ENCODE results near the gene LAMA4. TPM values are rescaled to one million over a fixed set of nuclear protein-coding genes. Genes with fewer than 3 reads are reported as not detected.

The LAMA4 gene
- polyA plus RNA-seq, 12 donors: 137 to 245 (median 182) TPM; not detected in 1

DNA sequence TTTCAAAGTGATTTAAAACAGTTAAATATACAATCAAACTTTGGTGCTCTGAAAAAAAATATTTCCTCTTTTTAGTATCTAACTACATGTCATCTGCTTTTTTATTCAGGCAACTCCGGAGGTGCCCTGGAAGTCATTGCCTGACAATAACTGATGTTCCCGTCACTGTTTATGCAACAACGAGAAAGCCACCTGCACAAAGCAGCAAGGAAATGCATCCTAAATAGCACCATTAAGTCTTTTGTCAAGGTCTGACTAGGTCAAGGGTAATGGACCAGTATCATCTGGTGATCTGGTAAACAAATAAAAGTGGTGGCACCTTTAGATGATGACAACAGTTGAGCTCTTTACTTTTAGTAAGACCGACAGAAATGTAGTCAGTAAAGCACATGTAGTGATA, 153.8 kb downstream of the LAMA4 start:
- DNase-seq: no peak

DNA sequence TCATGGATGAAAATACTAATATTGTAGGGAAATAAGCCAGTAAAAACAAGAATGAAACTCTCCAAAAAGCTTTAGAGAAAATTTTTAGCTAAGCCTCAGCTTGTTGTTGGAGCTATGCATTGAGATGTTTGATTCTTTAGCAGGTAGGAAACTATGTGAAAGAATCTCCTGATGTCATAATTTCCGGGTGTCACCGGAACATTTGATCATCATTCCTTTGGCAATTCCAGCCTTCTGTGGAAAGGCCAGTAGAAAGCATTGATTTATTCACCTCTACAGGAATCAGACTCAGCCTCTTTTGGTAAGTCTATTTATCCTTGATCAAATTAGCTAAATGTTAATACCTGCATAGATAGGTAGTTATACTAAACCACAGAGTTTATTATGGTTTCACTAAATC, 157.5 kb downstream of the LAMA4 start:
- no peak for DNase-seq

DNA sequence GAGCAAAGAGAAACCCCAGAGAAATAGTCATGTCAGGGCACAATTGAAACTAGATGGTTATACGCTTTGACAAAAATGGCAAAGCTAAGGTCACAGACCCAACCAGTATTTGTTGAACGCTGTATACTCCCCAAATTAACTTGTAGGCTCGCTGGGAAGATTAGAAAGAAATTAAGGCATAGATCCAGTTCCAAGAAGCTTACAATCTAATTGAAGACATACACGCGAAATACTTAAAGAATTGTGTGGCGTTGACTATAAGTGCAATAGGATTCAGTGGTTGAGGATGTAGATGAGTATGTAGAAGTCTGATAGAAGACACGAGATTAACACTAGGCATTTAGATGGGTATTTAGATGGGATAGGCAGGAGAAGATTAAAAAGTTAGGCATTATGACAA, 166.5 kb downstream of the LAMA4 start:
- no peak for DNase-seq

DNA sequence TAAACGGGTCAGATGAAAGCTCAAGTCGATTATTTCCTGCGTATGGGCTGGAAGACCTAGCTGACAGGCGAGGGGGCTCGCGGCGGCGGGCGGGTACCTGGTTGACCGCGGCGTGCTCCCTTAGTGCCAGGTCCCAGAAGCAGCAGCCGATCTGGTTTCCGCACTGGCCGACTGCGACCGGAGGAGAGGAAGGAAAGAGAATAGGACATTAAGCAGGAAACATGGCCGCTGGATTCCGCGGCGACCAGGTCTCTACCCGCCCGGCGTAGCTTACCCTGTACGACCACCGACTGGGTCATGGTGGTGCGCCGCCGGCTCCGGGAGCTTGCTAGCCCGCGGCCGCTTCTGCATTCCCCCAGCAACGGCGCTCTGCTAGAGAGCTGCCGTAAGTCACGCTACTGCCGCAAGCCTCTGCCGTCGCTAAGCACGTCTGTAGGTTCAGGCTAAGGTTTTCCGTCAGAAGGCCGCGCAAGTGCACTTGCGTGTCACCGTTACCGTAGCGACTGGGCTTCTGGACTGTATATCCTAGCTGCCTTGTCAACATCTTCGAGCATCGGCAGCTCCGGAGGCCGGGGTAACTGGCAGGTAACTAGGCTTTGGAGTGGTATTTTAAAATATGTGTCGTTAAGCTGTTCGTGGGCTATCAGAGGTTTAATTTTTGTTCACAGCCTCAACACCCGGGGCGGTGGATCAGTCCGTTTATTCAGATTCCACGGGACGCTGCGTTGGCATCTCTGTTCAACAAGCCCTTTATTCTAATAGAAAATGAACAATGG, 167.0 kb downstream of the LAMA4 start, which contains the start of the genes FAM229B and TUBE1:
Gene FAM229B, plus strand, starts transcription at position 456 of the 776 bp plus-strand sequence. CDS start 11,693 bp downstream, outside the sequence.
Gene TUBE1, minus strand, starts transcription at position 347 of the 776 bp plus-strand sequence. Its CDS starts 48 bp downstream, at position 299.
- DNase-seq: peak; percentile 96

DNA sequence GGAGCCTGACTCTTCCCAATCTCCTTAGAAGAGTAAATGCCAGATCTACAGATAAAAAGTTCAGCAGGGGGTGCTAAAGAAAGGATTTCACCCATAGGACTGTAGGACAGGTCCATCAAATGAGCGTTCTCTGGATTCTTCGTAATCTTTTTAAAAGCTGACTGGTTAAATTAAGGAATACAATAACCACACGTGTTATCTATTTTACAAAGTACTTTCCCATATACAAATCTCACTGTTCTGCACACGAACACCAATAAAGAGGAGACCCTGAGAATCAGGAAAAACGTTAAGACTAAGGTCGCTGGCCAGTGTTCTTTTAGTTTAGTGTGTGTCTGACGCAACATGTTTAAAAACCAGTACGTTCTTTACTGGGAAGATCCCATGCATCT, 167.6 kb downstream of the LAMA4 start:
- peak; percentile 52 for DNase-seq

DNA sequence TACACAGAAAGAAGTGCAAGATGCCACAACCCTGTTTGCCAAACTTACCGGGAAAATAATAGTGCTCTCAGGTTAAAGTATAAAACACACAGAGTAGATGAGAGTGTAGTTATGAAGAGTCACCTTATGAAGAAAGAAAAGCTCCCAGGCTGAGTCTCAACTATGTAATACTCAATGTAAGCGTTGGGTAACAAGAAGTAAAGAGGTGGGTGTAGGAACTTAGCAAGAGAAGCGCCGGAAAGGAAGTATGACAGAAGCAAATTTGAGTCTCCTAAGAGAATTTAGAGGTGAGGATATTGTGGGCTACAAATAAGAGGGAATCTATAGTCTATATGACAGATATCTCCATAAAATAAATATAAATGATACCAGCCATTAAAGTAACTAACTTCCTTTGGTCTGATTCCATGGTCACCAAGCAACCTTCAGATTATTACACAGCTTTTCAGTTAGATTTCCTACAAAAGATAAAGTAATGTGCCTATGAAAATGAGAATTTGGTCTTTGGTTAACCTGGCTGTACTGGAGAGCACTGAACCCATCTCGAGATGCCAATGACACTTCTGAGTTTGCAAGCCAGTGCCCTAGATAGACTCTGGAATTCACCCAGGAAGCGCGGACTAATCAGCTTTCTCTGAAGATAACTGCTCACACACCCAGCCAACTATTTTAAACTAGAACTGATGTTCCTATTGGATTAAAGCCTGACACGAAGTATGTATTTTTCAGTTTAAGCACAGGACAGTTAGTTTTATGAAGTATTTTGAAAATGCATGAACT, 168.9 kb downstream of the LAMA4 start:
- DNase-seq: no peak

DNA sequence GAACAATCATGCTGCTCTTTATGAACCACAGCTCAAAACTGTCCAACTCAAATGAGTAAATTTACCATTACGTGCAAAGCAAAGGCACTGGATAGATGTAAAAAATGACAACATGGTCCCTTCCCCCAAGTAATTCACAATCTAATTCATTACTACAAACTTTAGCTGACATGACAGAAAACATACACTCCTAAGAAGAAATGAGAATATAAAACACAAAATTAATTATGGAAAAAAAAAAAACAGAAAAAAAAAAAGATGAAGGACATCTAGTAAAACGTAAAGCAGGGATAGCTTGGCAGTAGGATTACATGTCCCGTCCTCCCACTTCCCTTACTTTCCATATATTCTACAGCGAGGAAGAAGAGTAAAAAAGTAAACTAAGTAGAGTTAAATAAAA, 172.8 kb downstream of the LAMA4 start:
- no peak for DNase-seq

DNA sequence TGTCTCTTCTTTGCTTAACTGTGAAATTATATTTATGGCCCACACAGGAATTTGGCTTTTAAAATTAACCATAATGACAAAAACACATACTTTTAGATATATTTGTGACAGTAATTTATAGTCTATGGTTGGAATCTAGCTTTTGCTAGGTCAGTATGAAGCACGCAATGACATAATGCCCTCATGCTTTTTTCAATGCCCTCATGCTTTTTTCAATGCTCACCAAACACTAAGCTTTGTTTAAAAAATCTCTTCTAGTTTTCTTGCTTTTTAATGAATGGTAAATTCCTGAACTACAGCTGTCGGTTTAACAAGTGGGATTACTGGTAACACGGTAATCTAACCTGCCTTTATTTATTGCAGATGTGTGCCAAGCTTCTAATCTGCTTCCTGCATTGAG, 187.8 kb downstream of the LAMA4 start:
- DNase-seq: no peak

DNA sequence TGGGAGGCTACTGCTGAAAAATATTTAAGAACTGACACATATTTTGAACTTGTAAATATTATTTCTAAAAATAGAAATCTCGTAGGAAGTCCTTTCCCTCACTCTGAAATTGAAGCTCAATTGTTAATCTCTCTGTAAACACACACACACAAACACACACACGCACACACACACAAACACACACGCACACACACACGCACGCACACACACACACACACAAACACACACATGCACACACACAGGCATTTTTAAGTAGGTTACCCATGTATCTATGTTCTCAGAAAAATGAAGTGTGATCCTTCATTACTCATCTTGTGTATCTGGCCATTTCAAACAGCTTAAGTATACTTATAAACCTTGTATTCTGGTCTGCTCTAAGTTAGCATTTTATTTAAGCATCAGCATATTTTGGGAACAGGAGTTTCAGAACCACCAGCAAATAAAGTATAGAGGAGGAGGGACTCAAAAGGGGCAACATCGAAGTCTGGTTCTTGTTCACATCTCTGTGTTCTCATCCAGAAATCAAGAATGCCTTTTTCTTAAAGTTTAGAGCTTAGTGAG, 188.9 kb downstream of the LAMA4 start:
- DNase-seq: no peak

DNA sequence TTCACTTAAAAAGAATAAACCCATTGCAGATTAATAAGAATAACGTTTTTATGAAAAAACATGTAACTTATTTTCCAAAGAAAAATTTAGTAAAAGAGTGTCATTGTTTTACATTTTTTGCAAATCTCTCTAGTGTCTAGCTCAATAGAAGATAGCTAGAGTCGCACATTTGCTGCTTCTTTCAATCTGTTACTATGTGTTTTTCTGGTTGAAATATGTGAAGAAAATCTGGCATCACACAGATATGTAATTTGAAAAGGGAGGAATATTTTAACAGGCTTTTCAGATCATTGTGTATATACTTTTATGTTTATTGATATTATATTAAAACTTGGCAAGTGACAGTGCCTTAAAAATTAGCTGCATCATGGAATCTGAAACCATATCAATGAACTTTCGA, 191.4 kb downstream of the LAMA4 start:
- DNase-seq: no peak

DNA sequence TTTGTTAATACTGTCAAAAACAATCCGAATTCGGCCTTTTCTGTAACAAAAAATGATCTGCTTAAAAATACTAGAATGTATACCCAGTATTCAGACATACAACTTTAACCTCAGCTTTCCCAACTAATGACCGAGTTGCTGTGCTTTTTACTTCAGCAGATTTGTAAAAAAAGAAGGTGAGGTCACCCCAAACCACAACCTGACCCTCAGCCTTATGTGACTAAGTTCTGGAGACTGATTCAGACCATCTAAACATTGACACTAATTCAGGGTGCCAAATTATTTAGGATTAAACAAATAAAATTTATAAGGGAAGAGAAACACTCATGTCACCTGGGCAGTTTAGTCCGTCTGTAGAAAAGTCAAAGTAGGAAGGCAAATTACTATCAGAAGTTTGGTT, 192.8 kb downstream of the LAMA4 start:
- no peak for DNase-seq

Other genes starting within 250 kb of the LAMA4 start
- under 1 TPM in 10 of 12 donors, not detected in 2; 0.16 to 0.52 (median 0.30) TPM for gene CCN6, start 200.5 kb downstream of the LAMA4 start, polyA plus RNA-seq (ENCODE audit: insufficient read length in 12 of 12)
- gene TUBE1, start 167.1 kb downstream of the LAMA4 start, polyA plus RNA-seq (ENCODE audit: insufficient read length in 12 of 12): 10 to 100 TPM in 11 of 12 donors, not detected in 1; 12.6 to 42.0 (median 23.5) TPM
- gene FAM229B, start 167.0 kb downstream of the LAMA4 start, polyA plus RNA-seq (ENCODE audit: insufficient read length in 12 of 12): 10 to 100 TPM in 11 of 12 donors, not detected in 1; 15.9 to 32.5 (median 20.1) TPM
- gene RFPL4B, start 92.8 kb upstream of the LAMA4 start, polyA plus RNA-seq (ENCODE audit: insufficient read length in 12 of 12): 1 to 10 TPM in 1 of 12 donors, under 1 TPM in 9, not detected in 2; 0.18 to 1.4 (median 0.65) TPM